ENCODE results near the gene ZNF385A. TPM values are rescaled to one million over a fixed set of nuclear protein-coding genes. Genes with fewer than 3 reads are reported as not detected.

The ZNF385A gene
- total and polyA plus RNA-seq, 9 of the 15 experiments (the other 6 are each of a cell fraction or from before 2014, with no cell fraction given), result 1.0 to 111 (median 7.7) TPM

GRCh38 chr12:54370171-54370730 lies 14.3 kb downstream of the ZNF385A start (continued):
- TF ChIP-seq ZNF395 (CRISPR knock-in tag; IDR thresholded peaks at IDR 0.05), result no peak
- no peak for TF ChIP-seq SAP30 (IDR thresholded peaks at IDR 0.05; ENCODE audit: borderline replicate concordance, insufficient read depth, low read depth, low read length, poor library complexity, severe bottlenecking)
- TF ChIP-seq ZNF274 (IDR thresholded peaks at IDR 0.05; ENCODE audit: borderline replicate concordance, low read depth, low read length), result no peak
- TF ChIP-seq BCL6 (CRISPR knock-in tag; IDR thresholded peaks at IDR 0.05), result no peak
- no peak for TF ChIP-seq ERF (CRISPR knock-in tag; IDR thresholded peaks at IDR 0.05)
- no peak for TF ChIP-seq KLF16 (IDR thresholded peaks at IDR 0.05)
- TF ChIP-seq LCOR (CRISPR knock-in tag; IDR thresholded peaks at IDR 0.05), result peak; percentile 57; the same call in 1 of the 2 replicates
- no peak for TF ChIP-seq ZSCAN32 (CRISPR knock-in tag; IDR thresholded peaks at IDR 0.05)
- no peak for TF ChIP-seq DIDO1 (tag; IDR thresholded peaks at IDR 0.05; ENCODE audit: low read depth)
- no peak for TF ChIP-seq CC2D1A (IDR thresholded peaks at IDR 0.05)
- peak; percentile 40; the same call in 1 of the 2 replicates for TF ChIP-seq CTBP1 (IDR thresholded peaks at IDR 0.05; ENCODE audit: borderline replicate concordance)
- TF ChIP-seq PHTF2 (CRISPR knock-in tag; IDR thresholded peaks at IDR 0.05), result no peak
- TF ChIP-seq FOXA3 (CRISPR knock-in tag; conservative IDR thresholded peaks at IDR 0.05 in 1 of 2, IDR thresholded peaks at IDR 0.05 in 1 of 2), result no peak
- TF ChIP-seq TOE1 (IDR thresholded peaks at IDR 0.05; ENCODE audit: borderline replicate concordance), result no peak
- no peak for TF ChIP-seq TOE1 (CRISPR knock-in tag; IDR thresholded peaks at IDR 0.05; ENCODE audit: borderline replicate concordance, low read depth)
- no peak for TF ChIP-seq IRF2 (CRISPR knock-in tag; IDR thresholded peaks at IDR 0.05)
- no peak for TF ChIP-seq JUNB (CRISPR knock-in tag; conservative IDR thresholded peaks at IDR 0.05)
- TF ChIP-seq NCOA2 (IDR thresholded peaks at IDR 0.05; ENCODE audit: partially characterized antibody in 2 of 2), result no peak
- no peak for TF ChIP-seq TEAD2 (tag; IDR thresholded peaks at IDR 0.05)
- TF ChIP-seq TBL1XR1 (IDR thresholded peaks at IDR 0.05; ENCODE audit: low read length in 2 of 2), result no peak
- 0 out of 2 replicates have a peak, but pooled peaks have one; percentile 36 for TF ChIP-seq ZHX1 (conservative IDR thresholded peaks at IDR 0.05; ENCODE audit: low read length)
- no peak for TF ChIP-seq CREB3 (tag; conservative IDR thresholded peaks at IDR 0.05; ENCODE audit: low read depth)
- peak; percentile 86 for TF ChIP-seq ZBTB2 (IDR thresholded peaks at IDR 0.05)
- 0 out of 2 replicates have a peak, but pooled peaks have one; percentile 39 for TF ChIP-seq ZNF583 (CRISPR knock-in tag; IDR thresholded peaks at IDR 0.05)
